Common myeloid progenitor, CD34-positive (primary cell): ENCODE results near the gene SLC39A12.

Experiments used
- CTCF ChIA-PET: fragments of 350-600 bp; sonication (Branson Sonifier 250); formaldehyde crosslinking; loops from one replicate; lab custom pipeline; 2021; ENCODE audit warnings: antibody characterized with exemption; lab: Charles Lee
- POLR2A ChIA-PET: fragments of 350-600 bp; sonication (Branson Sonifier 250); formaldehyde crosslinking; loops from one replicate; lab custom pipeline; 2021; ENCODE audit warnings: antibody characterized with exemption; lab: Charles Lee
- DNase-seq, 3 donors: peaks; one replicate each; pipeline versions ENCODE4 v3.0.0 to v3.0.0-alpha.2; 2013
- H3K27ac ChIP-seq, 2 experiments: 1 replicate in 1 of 2; 2 replicates in 1 of 2; pipeline ENCODE4 v1.7.0; 2013; ENCODE audit warnings: inconsistent platforms in 2 of 2, low read length in 2 of 2, mild to moderate bottlenecking in 2 of 2, low read depth in 1 of 2, moderate library complexity in 1 of 2; ENCODE audit not compliant: severe bottlenecking in 2 of 2, insufficient read depth in 1 of 2, poor library complexity in 1 of 2
- H3K27me3 ChIP-seq, 5 experiments: replicated peaks in 2 of 5; 1 replicate in 3 of 5; 2 replicates in 2 of 5; pipeline versions ENCODE4 v1.6.1 to v1.7.0; 2013; ENCODE audit warnings: low read length in 4 of 5, mild to moderate bottlenecking in 2 of 5, moderate library complexity in 2 of 5, inconsistent platforms in 1 of 5; ENCODE audit not compliant: insufficient read depth in 5 of 5, control insufficient read depth in 4 of 5
- H3K36me3 ChIP-seq, 4 experiments: 1 replicate in 2 of 4; 2 replicates in 2 of 4; pipeline versions ENCODE4 v1.6.1 to v1.7.0; 2013; ENCODE audit warnings: low read length in 3 of 4, control low read depth in 1 of 4, mild to moderate bottlenecking in 1 of 4; ENCODE audit not compliant: control insufficient read depth in 4 of 4, insufficient read depth in 4 of 4
- H3K4me1 ChIP-seq, 4 experiments: 1 replicate in 3 of 4; 2 replicates in 1 of 4; pipeline versions ENCODE4 v1.6.1 to v1.7.1; 2013; ENCODE audit warnings: low read length in 3 of 4, mild to moderate bottlenecking in 3 of 4, control low read depth in 1 of 4, inconsistent platforms in 1 of 4, moderate library complexity in 1 of 4; ENCODE audit not compliant: control insufficient read depth in 4 of 4, insufficient read depth in 4 of 4; ENCODE audit errors: control extremely low read depth in 1 of 4
- H3K4me3 ChIP-seq, 7 experiments: 1 replicate in 4 of 7; 2 replicates in 3 of 7; pipeline versions ENCODE4 v1.5.1 to v1.7.0; 2013; ENCODE audit warnings: mild to moderate bottlenecking in 7 of 7, low read length in 6 of 7, moderate library complexity in 6 of 7, inconsistent platforms in 2 of 7, low read depth in 2 of 7, control low read depth in 1 of 7; ENCODE audit not compliant: insufficient read depth in 4 of 7, control insufficient read depth in 1 of 7; ENCODE audit errors: extremely low read depth in 1 of 7
- H3K9me3 ChIP-seq, 5 experiments: 1 replicate in 4 of 5; 2 replicates in 1 of 5; pipeline versions ENCODE4 v1.6.1 to v1.7.1; 2013; ENCODE audit warnings: low read length in 4 of 5, mild to moderate bottlenecking in 2 of 5, inconsistent platforms in 1 of 5, low read depth in 1 of 5, moderate library complexity in 1 of 5; ENCODE audit not compliant: control insufficient read depth in 4 of 5, insufficient read depth in 2 of 5; ENCODE audit errors: control extremely low read depth in 1 of 5
- WGBS: methylation state at CpG from one replicate; pipeline ENCODE4 v1.1.5; 2013; ENCODE audit not compliant: insufficient coverage; 5-methylcytosine and 5-hydroxymethylcytosine counted together

Gene SLC39A12

GRCh38 chr10:17961551-17962422 is 10.1 kb downstream of the SLC39A12 start:
- ChIA-PET CTCF (no interaction called here), POLR2A (no interaction called here)
- DNase-seq, result peak in 2 of 3 donors; percentile 36 to 59
- 66% methylated on average over 3 of the region's 4 CpGs for WGBS
- Histone ChIP-seq H3K36me3 (no peaks in the 10 kb centered on the region), H3K9me3 (peaks cover 0 to 12% (median 7%) of the 10 kb centered on the region in 5 experiments), H3K27me3 (no peaks in the 10 kb centered on the region), H3K27ac (no peak overlapping the region), H3K4me1 (peaks cover 0 to 4% (median 0%) of the 10 kb centered on the region in 4 experiments), H3K4me3 (no peak overlapping the region)

- Histone ChIP-seq H3K9me3 (peaks cover 0 to 13% (median 5%) of the 10 kb centered on the region in 5 experiments), H3K27ac (no peak overlapping the region), H3K4me1 (peaks cover 0 to 4% (median 0%) of the 10 kb centered on the region in 4 experiments), H3K27me3 (no peaks in the 10 kb centered on the region), H3K4me3 (no peak overlapping the region), H3K36me3 (no peaks in the 10 kb centered on the region)
- no peak for DNase-seq
- ChIA-PET CTCF (no interaction called here), POLR2A (no interaction called here)
- 100% methylated on average over 3 of the region's 3 CpGs for WGBS
These were observed 11.7 kb downstream of the SLC39A12 start for GRCh38 chr10:17963431-17963830.

- no peak for DNase-seq
- CTCF ChIA-PET, result interaction anchor here (0.7 kb wide), 1 partner anchor 1281 kb away, joined by 3 read pairs; no protein-coding TSS in a partner anchor
- 100% methylated on average over 2 of the region's 8 CpGs for WGBS
- Histone ChIP-seq H3K27me3 (no peaks in the 10 kb centered on the region), H3K27ac (no peak overlapping the region), H3K36me3 (no peaks in the 10 kb centered on the region), H3K9me3 (peaks cover 0 to 10% (median 2%) of the 10 kb centered on the region in 5 experiments), H3K4me1 (peaks cover 0 to 4% (median 0%) of the 10 kb centered on the region in 4 experiments), H3K4me3 (no peak overlapping the region)
- POLR2A ChIA-PET, result interaction anchor here (0.6 kb wide), 1 partner anchor 59 kb away, joined by 4 read pairs; no protein-coding TSS in a partner anchor
These were observed 14.0 kb downstream of the SLC39A12 start for GRCh38 chr10:17965649-17966235.

- Histone ChIP-seq H3K27me3 (peaks cover 0 to under 1% (median 0%) of the 10 kb centered on the region in 5 experiments), H3K36me3 (no peaks in the 10 kb centered on the region), H3K4me1 (no peaks in the 10 kb centered on the region), H3K4me3 (no peak overlapping the region), H3K27ac (no peak overlapping the region), H3K9me3 (peaks cover 0 to 17% (median 0%) of the 10 kb centered on the region in 5 experiments)
- no peak for DNase-seq
- POLR2A ChIA-PET, result no interaction called here
- 97% methylated on average over 3 of the region's 3 CpGs for WGBS
- CTCF ChIA-PET, result no interaction called here
These were observed 22.8 kb downstream of the SLC39A12 start for GRCh38 chr10:17974505-17974904.

- no peaks in the 10 kb centered on the region for H3K36me3 ChIP-seq
- no peak overlapping the region for H3K27ac ChIP-seq
- no peak for DNase-seq
- WGBS, result 96% methylated on average over 6 of the region's 6 CpGs
- H3K4me1 ChIP-seq, result no peaks in the 10 kb centered on the region
- ChIA-PET CTCF (interaction anchor here (1.2 kb wide), 1 partner anchor 15 kb away, joined by 3 read pairs; no protein-coding TSS in a partner anchor), POLR2A (no interaction called here)
- no peak overlapping the region for H3K4me3 ChIP-seq
- peaks cover 0 to 3% (median 0%) of the 10 kb centered on the region in 5 experiments for H3K27me3 ChIP-seq
- H3K9me3 ChIP-seq, result no peaks in the 10 kb centered on the region
These were observed 29.3 kb downstream of the SLC39A12 start for GRCh38 chr10:17980846-17981565.

- Histone ChIP-seq H3K4me1 (no peaks in the 10 kb centered on the region), H3K27ac (no peak overlapping the region), H3K9me3 (no peaks in the 10 kb centered on the region), H3K36me3 (no peaks in the 10 kb centered on the region), H3K4me3 (no peak overlapping the region), H3K27me3 (peaks cover 0 to 3% (median 0%) of the 10 kb centered on the region in 5 experiments)
- no CpG with 5 or more reads among the region's 1 CpG for WGBS
- ChIA-PET CTCF (interaction anchor here (1.2 kb wide), 1 partner anchor 14 kb away, joined by 3 read pairs; no protein-coding TSS in a partner anchor), POLR2A (no interaction called here)
- no peak for DNase-seq
These were observed 30.2 kb downstream of the SLC39A12 start for GRCh38 chr10:17981766-17982380.
